Gastrocnemius medialis (tissue), 4 donors: Measurements from ENCODE around the gene COX7C. TPM values are rescaled to one million over a fixed set of nuclear protein-coding genes. Genes with fewer than 3 reads are reported as not detected.

ENCODE experiments used
- ATAC-seq, 2 donors: fragments of 150-250 bp; one replicate each; pipeline ENCODE4 v1.9.1; 2016
- DNase-seq, 2 donors: peaks; one replicate each; pipeline ENCODE4 v3.0.0-alpha.2; 2019
- H3K27ac ChIP-seq, 4 donors: fragments of 200-600 bp; sonication (generic); 1 replicate in 1 of 4; 2 replicates in 3 of 4; pipeline ENCODE4 v1.5.1; 2016 to 2018; ENCODE audit warnings: mild to moderate bottlenecking in 2 of 4, moderate library complexity in 1 of 4
- H3K27me3 ChIP-seq, 3 donors: fragments of 200-600 bp; sonication (generic) in 2 of 3; 1 replicate in 1 of 3; 2 replicates in 2 of 3; pipeline versions ENCODE4 v1.5.1 to v1.6.0; 2016 to 2019; ENCODE audit warnings: mild to moderate bottlenecking in 1 of 3, moderate library complexity in 1 of 3
- H3K36me3 ChIP-seq, 2 donors: fragments of 200-600 bp; sonication (generic) in 1 of 2; one replicate each; pipeline ENCODE4 v1.5.1; 2017 to 2018
- H3K4me1 ChIP-seq, 2 donors: fragments of 200-600 bp; sonication (generic) in 1 of 2; one replicate each; pipeline ENCODE4 v1.5.1; 2016 to 2017; ENCODE audit warnings: mild to moderate bottlenecking in 2 of 2
- H3K4me3 ChIP-seq, 4 donors: fragments of 200-600 bp; sonication (generic) in 3 of 4; 1 replicate in 1 of 4; 2 replicates in 3 of 4; pipeline ENCODE4 v1.5.1; 2016 to 2019; ENCODE audit warnings: mild to moderate bottlenecking in 2 of 4
- H3K9me3 ChIP-seq, 3 donors: fragments of 200-600 bp; sonication (generic) in 2 of 3; 1 replicate in 1 of 3; 2 replicates in 2 of 3; pipeline ENCODE4 v1.5.1; 2016 to 2019
- CTCF ChIP-seq, 5 experiments: fragments of 450-650 bp in 3 of 5; fragments of 200-600 bp in 2 of 5; sonication (generic) in 2 of 5; IDR thresholded peaks in 4 of 5; conservative IDR thresholded peaks in 1 of 5; 1 replicate in 4 of 5; 2 replicates in 1 of 5; pipeline ENCODE4 v1.5.1; 2016 to 2019; ENCODE audit warnings: antibody characterized with exemption in 5 of 5, mild to moderate bottlenecking in 3 of 5, moderate library complexity in 3 of 5
- POLR2A ChIP-seq, 2 donors: fragments of 450-650 bp; IDR thresholded peaks; one replicate each; pipeline ENCODE4 v1.6.1; 2017; ENCODE audit warnings: antibody characterized with exemption in 2 of 2, mild to moderate bottlenecking in 2 of 2, moderate library complexity in 2 of 2
- in situ Hi-C, 4 donors: fragments of 200-750 bp; cut with MboI; loops; one replicate each; pipeline versions ENCODE4 v1.15.0 to v1.8.0; 2017; ENCODE audit warnings: low sequenced_read_pairs in 4 of 4
- intact Hi-C: fragments of 100-400 bp; cut with DNase I; formaldehyde crosslinking; loops from one replicate; pipeline ENCODE4 v1.15.1; 2023; ENCODE audit warnings: low total_unique reads
- total RNA-seq, 4 donors: library from RNA; depleted of rRNA; stranded (reverse); fragments of >200 nt; gene quantifications; one replicate each; pipeline versions ENCODE4 v1.1.0 to v1.2.3, GENCODE V29; 2016

The COX7C gene
- total RNA-seq, 4 donors from 2014 or later: 728 to 902 (median 817) TPM

DNA sequence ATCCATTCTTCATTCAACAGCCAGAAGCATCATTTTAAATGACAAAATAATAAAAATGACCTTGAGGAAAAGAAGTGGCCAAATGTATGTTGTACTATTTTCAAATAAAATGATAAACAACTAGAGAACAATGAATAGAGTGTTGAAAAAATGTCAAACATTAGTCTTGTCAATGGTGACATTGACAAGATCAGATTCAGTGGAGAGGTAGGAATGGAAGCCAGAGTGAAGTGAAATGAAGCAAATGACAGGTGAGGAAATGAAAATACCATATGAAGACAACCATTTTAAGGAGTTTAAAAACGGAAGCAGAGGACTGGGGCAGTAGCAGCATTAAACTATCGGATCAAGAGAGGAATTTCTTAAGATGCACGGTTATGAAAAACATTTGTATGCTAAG lies 38.2 kb upstream of the COX7C start:
- no peaks in the 10 kb centered on the region for H3K4me1 ChIP-seq
- H3K27ac ChIP-seq: no peak overlapping the region
- intact Hi-C loops: no loop called here
- no peak overlapping the region for H3K4me3 ChIP-seq
- H3K27me3 ChIP-seq: no peaks in the 10 kb centered on the region
- in situ Hi-C loops: no loop called here
- DNase-seq: no peak
- no peak for ATAC-seq
- no peaks in the 10 kb centered on the region for H3K9me3 ChIP-seq
- TF ChIP-seq CTCF (IDR thresholded peaks at IDR 0.05 in 4 of 5, conservative IDR thresholded peaks at IDR 0.05 in 1 of 5) (no peak), POLR2A (IDR thresholded peaks at IDR 0.05) (no peak)
- no peaks in the 10 kb centered on the region for H3K36me3 ChIP-seq

DNA sequence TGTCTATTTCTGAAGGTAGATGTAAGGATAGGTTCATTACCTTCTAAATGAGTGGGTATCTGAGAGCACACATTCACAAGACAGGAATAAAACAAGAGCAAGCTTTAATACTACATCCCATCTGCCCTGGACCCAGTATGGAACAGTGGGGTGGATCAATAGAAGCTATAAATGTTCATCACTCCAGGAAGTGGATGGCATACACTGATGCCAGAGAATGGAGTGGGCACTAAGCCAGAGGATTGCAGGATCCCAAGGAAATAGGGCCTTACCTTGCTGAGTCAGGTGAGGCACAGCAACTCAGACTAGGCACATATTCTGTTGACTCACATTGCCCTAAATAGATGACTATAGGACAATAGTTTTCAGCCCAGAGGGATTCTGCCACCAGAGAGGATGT lies 21.3 kb upstream of the COX7C start:
- Histone ChIP-seq H3K27me3 (no peaks in the 10 kb centered on the region), H3K27ac (no peak overlapping the region), H3K4me3 (no peak overlapping the region), H3K9me3 (no peaks in the 10 kb centered on the region), H3K36me3 (no peaks in the 10 kb centered on the region), H3K4me1 (no peaks in the 10 kb centered on the region)
- no peak for DNase-seq
- intact Hi-C loops: no loop called here
- TF ChIP-seq CTCF (IDR thresholded peaks at IDR 0.05 in 4 of 5, conservative IDR thresholded peaks at IDR 0.05 in 1 of 5): no peak
- TF ChIP-seq POLR2A (IDR thresholded peaks at IDR 0.05): no peak
- no peak for ATAC-seq
- in situ Hi-C loops: no loop called here

- no peak for DNase-seq
- H3K36me3 ChIP-seq: no peaks in the 10 kb centered on the region
- in situ Hi-C loops: loop anchor here (25.0 kb wide), 1 partner anchor 806 kb away; the partner anchor contains the start of gene CCNH (in 4 of the 4)
- no peak overlapping the region for H3K4me3 ChIP-seq
- intact Hi-C loops: no loop called here
- TF ChIP-seq POLR2A (IDR thresholded peaks at IDR 0.05) (no peak), CTCF (IDR thresholded peaks at IDR 0.05 in 4 of 5, conservative IDR thresholded peaks at IDR 0.05 in 1 of 5) (no peak)
- no peaks in the 10 kb centered on the region for H3K9me3 ChIP-seq
- no peak overlapping the region for H3K27ac ChIP-seq
- peaks cover 0 to 2% (median 0%) of the 10 kb centered on the region in 3 donors for H3K27me3 ChIP-seq
- ATAC-seq: no peak
- H3K4me1 ChIP-seq: no peaks in the 10 kb centered on the region
These were observed 11.9 kb upstream of the COX7C start for GRCh38 chr5:86605881-86606280.

DNA sequence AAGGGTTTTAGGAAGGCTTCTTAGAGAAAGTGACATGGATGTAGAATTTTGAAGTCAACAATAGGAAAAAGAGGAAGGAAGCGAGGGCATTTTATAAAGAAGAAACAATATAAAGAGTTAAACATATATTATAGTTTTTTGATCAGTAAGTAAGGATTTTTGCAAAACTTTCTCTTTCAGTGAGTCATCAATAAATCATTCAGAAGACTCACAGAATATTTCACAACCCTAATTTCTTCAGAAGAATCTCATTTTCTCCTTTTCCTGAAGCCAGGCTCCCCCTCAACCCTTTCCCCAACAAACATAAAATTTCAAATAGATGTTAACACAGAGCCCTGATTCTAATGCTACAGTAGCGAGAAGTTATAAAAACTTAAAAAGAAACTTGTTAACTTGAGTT lies 4.3 kb upstream of the COX7C start:
- H3K36me3 ChIP-seq: no peaks in the 10 kb centered on the region
- H3K27me3 ChIP-seq: peaks cover 0 to 4% (median 0%) of the 10 kb centered on the region in 3 donors
- intact Hi-C loops (no loop called here), in situ Hi-C loops (loop anchor here (25.0 kb wide), 1 partner anchor 799 kb away; the partner anchor contains the start of gene CCNH (in 4 of the 4))
- no peak overlapping the region for H3K4me3 ChIP-seq
- DNase-seq: no peak
- peaks cover under 1 to 3% of the 10 kb centered on the region in 2 donors for H3K4me1 ChIP-seq
- no peak overlapping the region for H3K27ac ChIP-seq
- no peaks in the 10 kb centered on the region for H3K9me3 ChIP-seq
- ATAC-seq: no peak
- no peak for TF ChIP-seq CTCF (IDR thresholded peaks at IDR 0.05 in 4 of 5, conservative IDR thresholded peaks at IDR 0.05 in 1 of 5)
- no peak for TF ChIP-seq POLR2A (IDR thresholded peaks at IDR 0.05)

- intact Hi-C loops: loop anchor here (2.0 kb wide), 1 partner anchor 795 kb away; the partner anchor contains the start of gene CCNH
- DNase-seq (no peak), ATAC-seq (peak in 1 of 2 donors; percentile 3)
- H3K36me3 ChIP-seq: peaks cover 0 to 30% of the 10 kb centered on the region in 2 donors
- H3K4me3 ChIP-seq: peak overlapping the region in 3 of 4 donors; percentile 81 to 99 (median 99)
- no peaks in the 10 kb centered on the region for H3K9me3 ChIP-seq
- in situ Hi-C loops: loop anchor here (25.0 kb wide), 1 partner anchor 795 kb away; the partner anchor contains the start of gene CCNH (in 4 of the 4)
- TF ChIP-seq POLR2A (IDR thresholded peaks at IDR 0.05) (no peak), CTCF (IDR thresholded peaks at IDR 0.05 in 4 of 5, conservative IDR thresholded peaks at IDR 0.05 in 1 of 5) (no peak)
- H3K27ac ChIP-seq: peak overlapping the region; percentile 88 to 96 (median 92)
- no peaks in the 10 kb centered on the region for H3K27me3 ChIP-seq
- peaks cover 13 to 14% of the 10 kb centered on the region in 2 donors for H3K4me1 ChIP-seq
These were observed 409 bp upstream of the COX7C start for GRCh38 chr5:86617309-86617755.
